CD4-positive, alpha-beta T cell treated with Interleukin-1 beta for 1 hour (primary cell): Measurements from ENCODE around the gene SPTBN4.
"Not testable (repeated sequence)": the region's sequence is repeated elsewhere in the genome, so short reads cannot be mapped to it uniquely, and the experiment has no call there.

Experiments
- DNase-seq, 2 donors: peaks; one replicate each; pipeline ENCODE4 v3.0.0-alpha.2; 2020 to 2022

SPTBN4 gene

GRCh38 chr19:40442328-40443130, 24.3 kb upstream of the SPTBN4 start:
- no peak for DNase-seq

- DNase-seq, result peak; percentile 99 to 100
These were observed 23.4 kb upstream of the SPTBN4 start for GRCh38 chr19:40443131-40443999.

- peak; percentile 96 for DNase-seq
These were observed 22.6 kb upstream of the SPTBN4 start, which contains the start of gene SERTAD3 for GRCh38 chr19:40444000-40444824. Gene SERTAD3, minus strand, starts transcription at chr19:40444335. Its CDS starts 2,255 bp downstream, at chr19:40442080.

GRCh38 chr19:40444825-40445312, 21.9 kb upstream of the SPTBN4 start:
- DNase-seq, result no peak

- DNase-seq, result no peak
These were observed 21.0 kb upstream of the SPTBN4 start for GRCh38 chr19:40445780-40446262.

GRCh38 chr19:40446263-40446784, 20.5 kb upstream of the SPTBN4 start:
- no peak for DNase-seq

- no peak for DNase-seq
These were observed 17.3 kb upstream of the SPTBN4 start for GRCh38 chr19:40449506-40449905.

- DNase-seq, result no peak
These were observed 16.1 kb upstream of the SPTBN4 start for GRCh38 chr19:40450664-40451063.

- DNase-seq, result no peak
These were observed 14.8 kb upstream of the SPTBN4 start for GRCh38 chr19:40452016-40452415.

- no peak for DNase-seq
These were observed 13.6 kb upstream of the SPTBN4 start for GRCh38 chr19:40453151-40453735.

GRCh38 chr19:40453943-40454342, 12.9 kb upstream of the SPTBN4 start:
- not testable (repeated sequence) for DNase-seq

GRCh38 chr19:40457048-40457447, 9.8 kb upstream of the SPTBN4 start:
- no peak for DNase-seq

- DNase-seq, result no peak
These were observed 8.7 kb upstream of the SPTBN4 start for GRCh38 chr19:40457953-40458596.

GRCh38 chr19:40458597-40458974, 8.2 kb upstream of the SPTBN4 start:
- no peak for DNase-seq

- no peak for DNase-seq
These were observed 6.6 kb upstream of the SPTBN4 start for GRCh38 chr19:40460185-40460584.

GRCh38 chr19:40461669-40462221, 5.1 kb upstream of the SPTBN4 start:
- peak in 1 of 2 donors; percentile 29 for DNase-seq

- not testable (repeated sequence) for DNase-seq
These were observed 3.2 kb upstream of the SPTBN4 start for GRCh38 chr19:40463587-40464037.

GRCh38 chr19:40464059-40465024, 2.5 kb upstream of the SPTBN4 start:
- DNase-seq, result peak; percentile 66 to 77

GRCh38 chr19:40465025-40465556, 1.7 kb upstream of the SPTBN4 start:
- DNase-seq, result peak; percentile 43 to 45
